Stimulated activated CD8-positive, alpha-beta memory T cell treated with anti-CD3 and anti-CD28 coated beads, Interleukin-15, amount 100 ng/mL, for 4 hours (primary cell): Measurements from ENCODE around the gene DNAL4.

Experiments
- DNase-seq, 2 donors: peaks; one replicate each; pipeline ENCODE4 v3.0.0-alpha.2; 2020; ENCODE audit warnings: low read depth in 2 of 2

DNAL4 gene, protein sequence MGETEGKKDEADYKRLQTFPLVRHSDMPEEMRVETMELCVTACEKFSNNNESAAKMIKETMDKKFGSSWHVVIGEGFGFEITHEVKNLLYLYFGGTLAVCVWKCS

DNA sequence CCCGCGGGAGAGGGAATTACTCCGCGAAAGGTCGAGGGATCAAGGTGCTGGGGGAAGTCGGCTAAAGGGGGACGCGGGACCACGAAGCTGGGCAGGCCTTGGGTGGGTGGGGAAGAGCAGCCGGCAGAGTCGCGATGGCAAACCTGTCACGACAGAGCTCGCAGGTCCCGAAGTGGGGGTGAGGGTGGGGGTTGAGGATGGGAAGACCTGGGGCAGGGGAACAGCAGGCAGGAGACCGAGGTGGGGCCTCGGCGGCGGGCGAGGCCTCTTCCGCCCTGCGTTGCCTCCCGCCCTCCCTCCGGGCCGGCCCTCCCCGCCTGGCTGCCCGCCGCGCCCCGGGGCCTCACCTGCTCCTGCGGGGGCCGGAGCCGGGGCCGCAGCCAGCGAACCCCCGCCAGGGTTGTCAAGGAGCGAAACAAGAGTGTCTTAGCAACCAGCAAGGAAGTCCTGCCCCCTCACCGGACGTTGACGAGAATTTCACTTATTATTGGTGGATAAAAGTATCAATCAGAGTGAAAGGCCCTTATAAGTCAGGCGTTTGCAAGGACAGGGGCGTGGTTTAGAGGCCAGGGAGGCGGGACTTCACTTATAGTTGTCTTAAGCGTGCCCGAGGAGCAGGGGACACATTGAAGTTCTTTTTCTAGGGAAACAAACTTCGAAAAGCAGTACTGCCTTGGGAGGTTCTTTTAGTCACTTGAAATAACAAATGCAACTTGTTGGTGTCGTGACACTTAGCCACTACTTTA, at the start of gene DNAL4:
TSS of gene DNAL4 (minus strand) at position 423 of the 746 bp plus-strand sequence. CDS start 11,412 bp downstream, outside the sequence.
- DNase-seq: peak; percentile 72 to 90

DNA sequence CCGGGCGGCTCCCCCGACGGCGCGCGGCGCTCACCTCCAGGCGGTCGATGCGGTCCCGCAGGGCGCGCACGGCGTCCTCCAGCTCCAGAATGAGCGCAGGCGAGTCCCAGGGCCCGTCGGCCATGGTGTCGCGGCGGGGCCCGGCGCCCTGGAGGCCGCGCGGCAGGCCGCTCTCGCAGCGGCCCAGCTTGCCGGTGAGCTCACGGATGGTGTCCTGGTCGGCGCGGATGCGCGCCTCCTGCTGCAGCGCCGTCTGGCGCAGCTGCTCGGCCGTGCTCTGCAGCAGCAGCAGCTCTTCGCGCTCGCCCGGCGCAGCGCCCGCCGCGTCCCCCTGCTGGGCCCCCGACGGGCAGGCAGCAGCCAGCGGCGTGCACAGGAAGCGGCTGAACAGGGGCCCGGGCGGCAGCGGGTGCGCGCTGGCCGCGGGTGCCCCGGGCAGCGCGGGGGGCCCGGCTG, 49.3 kb upstream of the DNAL4 start:
- DNase-seq: no peak

DNA sequence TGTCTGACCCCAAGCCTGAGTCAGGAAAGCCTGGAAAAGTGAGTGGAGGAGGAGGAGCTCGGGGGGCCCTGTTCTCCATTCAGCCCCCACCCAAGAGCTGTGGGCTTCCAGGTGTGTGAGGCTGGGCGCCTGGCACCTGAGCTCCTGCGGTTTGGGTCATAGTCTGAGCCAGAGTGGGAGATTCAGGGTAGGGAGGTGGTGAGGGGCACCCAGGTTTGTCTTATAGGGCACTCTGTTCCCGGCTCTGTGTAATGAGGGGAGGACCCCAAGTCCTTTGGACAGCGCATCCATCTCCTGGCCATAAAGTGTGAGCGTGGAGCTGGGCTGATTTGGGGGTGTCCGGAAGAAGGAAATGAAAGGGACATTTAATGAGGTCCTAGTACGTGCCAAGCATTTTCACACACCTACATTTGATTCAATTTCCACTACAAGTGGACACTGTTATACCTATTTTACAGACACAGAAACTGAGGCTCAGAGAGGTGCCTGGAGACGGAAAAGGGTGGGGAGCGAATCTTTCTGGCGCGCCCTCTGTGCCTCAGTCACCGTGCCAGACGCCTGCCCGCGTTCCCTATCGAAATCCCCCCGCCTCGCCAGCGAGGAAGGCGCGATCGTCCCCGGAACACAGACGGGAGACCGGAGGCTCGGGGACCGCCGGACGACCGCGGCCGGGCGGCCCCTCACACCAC, 48.7 kb upstream of the DNAL4 start:
- no peak for DNase-seq

DNA sequence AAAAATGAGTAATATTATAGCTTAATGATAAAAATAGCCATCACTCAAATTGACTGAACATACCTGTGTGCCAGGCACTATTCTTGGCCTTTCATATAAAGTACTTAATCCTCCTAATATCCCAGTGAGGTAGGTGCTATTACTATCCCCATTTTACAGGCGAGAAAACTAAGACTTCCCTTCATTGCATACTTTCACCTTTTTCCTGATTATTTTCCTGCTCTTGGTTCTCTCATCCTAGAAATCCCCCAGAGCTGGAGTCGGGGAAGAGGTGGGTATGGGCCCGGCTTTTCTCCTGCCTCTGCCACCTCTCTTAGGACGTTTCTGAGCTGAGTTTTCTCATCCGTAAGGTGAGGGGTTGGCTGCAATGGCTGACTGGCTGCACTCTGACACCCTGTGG, 47.7 kb upstream of the DNAL4 start:
- DNase-seq: no peak

DNA sequence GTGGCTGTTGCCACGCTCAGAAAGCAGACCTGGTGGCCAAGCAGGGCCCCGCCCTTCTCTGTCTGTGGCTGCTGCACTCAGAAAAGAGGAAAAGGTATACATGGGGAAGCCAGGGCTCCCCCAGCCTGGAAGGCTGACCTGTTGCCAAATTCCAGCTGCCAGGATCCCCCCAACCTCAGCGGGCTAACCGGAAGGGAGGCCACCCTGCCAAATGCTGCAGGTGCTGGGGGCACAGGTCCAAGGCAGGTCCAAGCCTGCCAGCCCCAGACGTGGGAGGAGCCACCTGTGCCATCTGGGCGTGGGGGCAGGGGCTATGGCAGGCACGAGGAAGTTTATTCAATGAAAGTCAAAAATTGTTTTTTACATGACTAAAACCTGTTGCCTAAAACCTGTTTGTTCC, 47.3 kb upstream of the DNAL4 start:
- DNase-seq: no peak

DNA sequence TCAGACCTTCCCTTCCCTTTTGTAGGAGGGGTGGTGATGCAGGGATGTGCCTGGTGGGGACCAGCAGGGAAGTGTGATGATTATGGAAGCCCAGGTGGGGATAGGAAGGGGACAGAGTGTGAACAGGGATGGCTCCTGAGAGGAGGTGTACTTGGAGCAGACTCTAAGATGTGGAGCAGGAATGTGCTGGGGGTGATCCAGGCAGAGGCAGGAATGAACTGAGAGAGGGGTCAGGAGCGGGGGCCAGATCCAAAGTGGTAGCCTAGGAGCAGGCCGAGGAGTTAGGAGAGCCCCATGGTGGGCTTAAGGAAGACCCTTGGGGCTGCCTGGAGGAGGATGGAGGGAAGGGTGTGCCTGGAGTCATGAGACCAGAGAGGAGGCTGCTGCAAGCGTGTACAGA, 46.2 kb upstream of the DNAL4 start:
- DNase-seq: no peak

DNA sequence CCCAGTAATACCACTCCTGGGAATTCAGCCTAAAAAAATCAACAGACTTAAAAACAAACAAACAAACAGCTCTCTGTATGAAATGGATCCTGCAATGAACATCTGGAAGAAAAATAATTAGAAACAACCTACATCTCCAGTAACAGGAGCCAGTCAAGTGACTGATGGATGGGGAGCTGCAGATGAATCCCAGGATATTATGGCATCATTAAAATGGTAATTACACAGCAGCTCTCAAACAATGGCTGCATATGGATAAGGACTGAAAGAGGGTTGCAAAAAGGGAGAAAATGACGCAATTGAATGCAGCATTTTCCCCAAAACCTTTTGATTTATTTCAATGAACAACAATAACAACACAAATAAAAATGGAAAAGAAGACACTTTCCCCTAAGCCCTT, 45.7 kb upstream of the DNAL4 start:
- DNase-seq: no peak

DNA sequence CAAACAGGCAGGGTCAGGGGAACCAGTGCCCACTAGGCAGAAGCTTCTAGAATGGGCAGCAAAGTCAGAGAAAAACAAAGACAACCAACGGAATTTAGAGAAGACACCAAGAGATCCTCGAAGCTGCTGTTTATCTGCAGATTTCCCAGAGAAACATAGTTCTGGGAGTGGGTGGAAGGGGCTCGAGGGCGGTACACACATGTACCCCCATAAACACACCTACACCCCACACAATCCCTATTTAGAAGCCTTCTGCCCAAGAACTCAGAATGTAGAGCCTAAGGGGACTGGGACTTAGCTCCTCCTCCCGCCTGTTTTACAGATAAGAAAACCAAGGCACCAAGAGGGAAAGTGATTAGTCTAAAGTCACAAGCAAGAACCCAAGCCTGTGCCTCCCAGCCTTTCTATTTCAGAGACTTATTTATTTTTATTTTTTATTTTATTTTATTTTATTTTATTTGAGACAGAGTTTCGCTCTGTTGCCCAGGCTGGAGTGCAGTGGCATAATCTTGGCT, 43.5 kb upstream of the DNAL4 start:
- no peak for DNase-seq

DNA sequence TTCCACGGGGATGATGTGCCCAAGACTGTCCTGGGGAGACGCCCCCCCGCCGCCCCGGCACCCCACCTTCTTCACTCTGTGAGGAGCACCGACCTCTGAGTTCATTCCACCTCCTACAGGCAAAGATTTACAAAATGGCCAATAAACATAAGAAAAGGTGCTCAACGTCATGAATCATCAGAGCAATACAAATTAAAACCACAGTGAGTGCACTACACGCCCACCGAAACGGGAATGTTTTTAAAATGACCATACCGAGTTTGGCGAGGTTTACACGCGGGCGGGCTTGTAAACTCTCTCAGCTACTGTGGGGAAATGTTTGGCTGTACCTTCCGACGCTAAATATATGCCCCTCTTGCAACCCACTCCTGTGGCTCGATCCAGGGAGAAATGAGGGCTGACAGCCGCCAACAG, 42.0 kb upstream of the DNAL4 start:
- no peak for DNase-seq

DNA sequence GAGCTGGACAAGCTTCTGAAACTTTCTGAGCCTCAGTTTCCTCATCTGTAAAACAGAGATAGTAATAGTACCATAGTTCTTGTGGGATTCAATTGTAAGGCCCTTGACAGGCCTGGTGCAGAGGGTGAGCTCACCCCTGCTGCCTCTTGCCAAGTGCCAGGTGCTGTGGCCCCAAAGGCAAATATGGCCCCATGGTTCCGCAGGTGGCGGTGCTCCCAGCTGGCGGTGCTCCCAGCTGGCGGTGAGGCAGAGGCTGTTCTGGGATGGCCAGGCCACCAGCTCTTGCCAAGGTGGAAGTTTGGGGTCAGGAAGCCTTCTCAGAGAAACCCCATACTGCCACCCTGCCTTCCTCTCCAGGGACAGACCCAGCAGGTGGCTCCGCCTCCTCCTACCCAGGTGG, 41.0 kb upstream of the DNAL4 start:
- DNase-seq: no peak

DNA sequence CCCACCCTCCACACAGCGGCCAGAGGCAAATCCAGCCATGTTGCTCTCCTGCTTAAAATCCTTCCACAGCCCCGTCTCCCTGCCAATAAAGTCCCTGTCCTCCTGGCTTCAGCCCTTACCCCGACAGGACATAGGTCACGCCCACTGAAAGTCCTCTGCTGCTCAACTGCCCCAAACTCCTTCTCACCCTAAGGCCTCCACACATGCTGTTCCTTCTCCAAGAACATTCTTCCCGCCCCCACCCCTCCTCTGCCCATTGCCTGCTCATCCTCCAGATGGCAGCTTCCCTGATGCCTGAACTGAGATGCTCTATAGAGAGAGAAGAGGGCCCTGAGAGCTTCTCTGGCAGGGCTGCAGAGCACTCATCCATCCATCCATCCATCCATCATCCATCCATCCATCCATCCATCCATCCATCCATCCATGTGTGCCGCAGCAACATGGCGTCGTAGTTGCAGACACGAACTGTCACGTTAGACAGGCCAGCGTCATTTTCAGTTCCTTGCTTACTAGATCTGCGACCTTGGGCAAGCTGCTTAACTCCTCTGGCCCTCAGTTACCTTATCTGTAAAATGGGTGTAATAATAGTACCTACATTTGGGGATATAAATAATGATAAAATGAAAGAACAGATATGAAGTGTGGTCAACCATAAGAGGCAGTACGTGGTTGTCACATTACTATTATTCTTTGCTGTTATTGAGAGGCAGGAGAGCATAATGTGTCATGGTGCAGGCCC, 40.4 kb upstream of the DNAL4 start:
- no peak for DNase-seq

DNA sequence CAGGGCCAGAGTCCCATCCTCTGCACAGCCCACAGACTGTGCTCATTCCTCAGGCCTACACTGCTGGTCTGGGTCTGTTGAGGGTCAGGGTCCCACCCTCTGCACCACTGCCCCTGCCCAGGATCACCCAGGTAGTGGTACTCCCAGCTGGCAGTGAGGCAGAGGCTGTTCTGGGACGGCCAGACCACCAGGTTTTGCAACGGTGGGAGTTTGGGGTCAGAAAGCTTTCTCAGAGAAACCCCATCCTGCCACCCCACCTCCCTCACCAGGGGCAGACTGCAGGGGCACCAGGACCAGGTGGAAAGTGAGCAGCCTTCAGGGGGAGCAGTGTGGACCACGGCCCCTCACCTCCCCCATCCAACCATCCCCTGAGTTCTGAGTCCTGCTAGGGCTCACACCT, 39.1 kb upstream of the DNAL4 start:
- no peak for DNase-seq

DNA sequence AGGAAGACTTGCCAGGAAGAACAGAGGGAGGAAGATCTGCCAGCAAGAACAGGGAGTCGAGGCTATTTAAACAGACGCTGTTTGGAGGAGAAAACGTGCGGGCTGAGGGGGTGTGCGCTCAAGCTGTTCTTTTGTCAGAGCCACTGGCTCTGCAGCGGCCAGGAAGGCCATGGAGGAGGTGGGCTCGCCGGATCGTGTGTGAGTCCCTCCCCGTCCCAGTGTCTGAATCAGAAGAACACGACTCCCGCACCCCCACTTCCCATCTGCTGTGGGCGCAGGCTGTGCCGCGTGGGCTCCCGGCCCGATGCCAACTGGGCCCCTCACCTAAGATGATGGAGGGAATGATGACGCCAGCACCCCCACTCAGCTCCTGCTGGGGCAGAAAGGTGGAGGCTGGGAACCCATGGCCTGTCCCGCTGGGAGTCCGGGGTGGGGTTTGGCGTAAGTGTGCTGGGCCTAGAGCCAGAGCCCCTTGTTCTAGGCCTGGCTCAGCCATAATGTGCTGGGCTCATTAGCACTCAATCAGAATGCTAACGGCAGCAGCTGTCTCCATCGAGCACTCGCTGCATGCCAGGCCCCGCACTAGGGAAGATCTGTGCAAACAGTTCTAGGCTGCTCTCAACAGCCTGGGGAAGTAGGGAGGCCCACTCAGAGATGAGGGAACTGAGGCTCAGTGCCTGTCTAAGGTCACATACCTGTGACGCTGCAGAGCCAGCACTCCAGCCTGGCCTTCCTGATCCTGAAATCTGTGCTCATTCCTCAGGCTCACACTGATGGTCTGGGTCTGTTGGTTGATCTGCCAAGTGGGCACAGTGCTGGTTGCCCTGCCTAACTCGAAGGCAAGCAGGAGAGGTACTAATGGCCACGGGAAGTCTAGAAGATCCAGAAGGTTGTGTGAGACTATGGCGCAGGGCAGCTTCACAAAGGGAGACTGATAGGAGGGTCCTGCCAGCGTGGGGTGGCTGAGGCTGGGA, 38.3 kb upstream of the DNAL4 start:
- no peak for DNase-seq

DNA sequence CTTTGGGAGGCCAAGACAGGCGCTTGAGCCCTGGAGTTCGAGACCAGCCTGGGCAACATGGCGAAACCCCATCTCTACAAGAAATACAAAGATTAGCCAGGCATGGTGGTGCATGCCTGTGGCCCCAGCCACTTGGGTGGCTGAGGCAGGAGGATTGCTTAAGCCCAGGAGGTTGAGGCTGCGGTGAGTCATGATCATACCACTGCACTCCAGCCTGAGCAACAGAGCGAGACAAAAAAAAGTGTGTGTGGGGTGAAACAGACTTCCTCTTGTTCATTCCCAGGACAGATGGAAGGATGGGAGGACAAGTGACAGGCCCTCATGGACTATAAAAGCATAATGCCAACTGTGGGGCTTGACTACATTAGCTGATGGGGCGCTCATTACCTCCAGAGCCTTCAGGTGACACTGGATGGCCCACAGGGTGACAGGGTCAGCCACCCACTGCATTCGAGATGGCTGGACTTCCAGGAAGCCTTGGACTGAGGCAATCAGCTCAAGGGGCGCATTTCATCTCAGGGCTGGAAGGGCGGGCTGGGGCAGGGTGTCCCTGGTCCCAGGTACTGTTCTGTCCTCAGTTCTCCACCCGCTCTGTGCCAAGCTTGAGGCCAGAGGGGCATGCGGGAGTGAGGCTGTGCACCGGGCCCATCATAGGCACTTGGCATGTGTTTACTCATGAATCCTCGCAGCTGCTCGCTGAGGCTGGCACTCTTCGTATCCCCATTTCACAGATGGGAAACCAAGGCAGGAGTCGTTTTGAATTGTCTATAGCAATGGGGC, 37.4 kb upstream of the DNAL4 start:
- DNase-seq: no peak

DNA sequence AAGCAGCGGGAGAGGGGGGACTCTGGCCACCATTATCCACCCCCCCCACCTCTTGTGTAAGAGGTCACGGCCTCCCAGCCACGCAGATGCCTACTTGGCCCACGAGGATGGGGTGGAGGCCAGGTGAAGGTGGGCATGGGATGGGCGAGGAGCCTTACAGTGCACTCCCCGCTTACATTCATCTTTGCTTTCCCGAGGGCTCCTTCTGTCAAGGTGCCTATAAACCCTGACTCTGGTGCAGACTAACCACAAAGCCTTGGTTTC, 36.8 kb upstream of the DNAL4 start:
- DNase-seq: no peak

DNA sequence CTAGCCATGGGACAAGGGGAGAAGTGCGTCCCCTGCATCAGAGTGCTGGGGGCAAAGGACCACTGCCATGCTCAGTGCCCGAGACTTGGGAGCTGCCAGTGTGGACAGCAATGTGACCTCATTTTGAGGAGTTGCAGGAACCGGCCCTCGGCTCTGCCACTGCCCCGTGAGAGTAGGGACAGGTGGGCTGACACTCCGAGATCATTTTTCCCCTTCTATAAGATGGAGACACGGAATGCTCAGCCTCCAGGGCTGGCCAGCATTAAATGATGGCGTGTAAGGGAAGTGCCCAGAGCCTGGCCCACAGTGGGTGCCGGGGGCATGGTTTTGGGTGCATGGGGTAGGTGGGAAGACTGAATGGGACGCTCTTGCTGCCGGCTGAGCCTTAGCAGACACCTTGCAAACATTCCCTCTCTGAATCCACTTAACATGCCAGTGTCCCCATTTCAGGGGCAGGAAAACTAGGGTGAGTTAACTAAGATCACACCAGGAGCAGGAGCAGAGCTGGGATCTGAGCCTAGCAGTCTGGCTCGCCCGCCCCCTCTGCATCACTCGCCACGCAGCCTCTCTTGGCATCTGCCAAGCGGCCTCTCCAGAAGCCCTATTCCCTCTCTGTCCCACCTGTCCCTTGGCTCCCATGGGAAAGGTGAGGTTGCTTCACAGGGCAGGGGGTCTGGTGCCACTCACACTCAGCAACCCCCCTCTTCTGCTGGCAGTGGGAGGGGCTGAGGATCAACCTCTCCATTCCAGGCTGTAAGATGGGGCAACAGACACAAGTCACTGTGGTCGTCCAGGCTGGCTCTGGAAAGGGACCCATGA, 36.3 kb upstream of the DNAL4 start:
- no peak for DNase-seq

DNA sequence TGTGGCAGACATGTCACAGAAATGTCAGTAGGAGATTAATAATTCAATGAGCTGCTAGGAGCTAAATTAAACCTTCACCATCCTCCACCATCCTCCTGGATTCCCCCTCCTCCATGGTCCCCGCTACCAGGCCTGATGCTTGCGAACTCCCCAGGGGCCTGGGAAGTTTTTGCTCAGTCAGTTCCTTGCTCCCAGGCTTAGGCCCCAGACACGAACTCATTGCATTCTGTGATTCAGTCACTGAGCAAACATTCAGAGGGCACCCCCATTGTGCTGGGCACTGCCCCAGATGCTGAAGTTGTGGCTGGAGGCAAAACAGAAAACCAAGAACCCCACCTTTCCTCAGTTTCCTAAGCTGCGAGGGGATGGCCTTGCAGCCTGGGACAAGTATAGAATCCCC, 35.5 kb upstream of the DNAL4 start:
- DNase-seq: no peak

DNA sequence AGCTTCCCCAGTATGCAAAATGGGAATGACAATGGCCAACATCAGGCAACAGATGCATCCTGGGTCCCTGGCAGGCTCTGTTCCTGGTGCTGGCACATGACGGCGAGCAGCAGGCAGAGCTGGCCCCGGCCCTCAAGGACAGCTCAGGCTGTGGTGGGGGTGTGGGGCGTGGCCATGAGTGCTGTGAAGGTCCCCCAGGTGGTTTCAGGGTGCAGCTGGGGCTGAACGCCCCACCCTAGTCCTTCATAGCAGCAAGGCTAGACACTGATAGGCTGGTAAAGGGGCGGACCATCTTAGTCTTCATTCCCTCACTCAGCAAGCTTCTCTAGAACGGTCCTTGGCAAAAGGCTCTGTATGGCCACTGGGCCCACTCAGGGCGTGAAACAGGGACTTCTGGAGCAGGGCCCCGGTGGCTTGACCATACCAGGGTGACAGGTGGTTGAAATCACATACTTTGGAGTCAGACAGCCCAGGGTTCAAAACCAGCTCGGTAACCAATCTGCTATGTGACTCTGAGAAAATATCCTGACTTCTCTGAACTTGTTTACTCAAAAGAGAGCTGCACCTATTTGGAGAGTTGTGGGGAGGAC, 34.8 kb upstream of the DNAL4 start:
- no peak for DNase-seq

DNA sequence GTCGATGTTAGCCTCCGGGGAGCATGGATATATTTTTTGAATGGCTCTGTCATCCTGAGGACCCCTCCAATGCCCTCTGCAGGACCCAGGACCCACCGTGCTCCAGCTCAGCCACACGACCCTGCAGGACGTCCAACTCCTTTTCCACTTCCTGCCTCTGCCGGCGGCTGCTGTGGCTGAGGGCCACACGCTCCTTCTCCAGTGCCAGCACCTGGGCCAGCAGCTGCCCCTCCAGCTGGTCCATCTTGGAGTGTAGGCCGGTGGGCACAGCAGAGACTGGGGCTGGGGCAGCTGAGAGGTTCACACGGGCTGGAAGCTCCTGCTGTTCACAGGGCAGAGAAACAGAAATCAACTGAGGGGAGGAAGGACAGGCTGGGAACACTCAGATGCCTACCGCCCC, 34.2 kb upstream of the DNAL4 start:
- DNase-seq: no peak
